ENCODE data around the gene NAV2.

NAV2 gene

GRCh38 chr11:19683862-19684491 is 28.7 kb upstream of the NAV2 start:
- DNase-seq (ENCODE audit: low read depth) = no peak

GRCh38 chr11:19686234-19686633 is 26.4 kb upstream of the NAV2 start:
- DNase-seq (ENCODE audit: low read depth) = no peak

- DNase-seq (ENCODE audit: low read depth) = no peak
Observed at GRCh38 chr11:19687392-19687791, 25.2 kb upstream of the NAV2 start.

DNA sequence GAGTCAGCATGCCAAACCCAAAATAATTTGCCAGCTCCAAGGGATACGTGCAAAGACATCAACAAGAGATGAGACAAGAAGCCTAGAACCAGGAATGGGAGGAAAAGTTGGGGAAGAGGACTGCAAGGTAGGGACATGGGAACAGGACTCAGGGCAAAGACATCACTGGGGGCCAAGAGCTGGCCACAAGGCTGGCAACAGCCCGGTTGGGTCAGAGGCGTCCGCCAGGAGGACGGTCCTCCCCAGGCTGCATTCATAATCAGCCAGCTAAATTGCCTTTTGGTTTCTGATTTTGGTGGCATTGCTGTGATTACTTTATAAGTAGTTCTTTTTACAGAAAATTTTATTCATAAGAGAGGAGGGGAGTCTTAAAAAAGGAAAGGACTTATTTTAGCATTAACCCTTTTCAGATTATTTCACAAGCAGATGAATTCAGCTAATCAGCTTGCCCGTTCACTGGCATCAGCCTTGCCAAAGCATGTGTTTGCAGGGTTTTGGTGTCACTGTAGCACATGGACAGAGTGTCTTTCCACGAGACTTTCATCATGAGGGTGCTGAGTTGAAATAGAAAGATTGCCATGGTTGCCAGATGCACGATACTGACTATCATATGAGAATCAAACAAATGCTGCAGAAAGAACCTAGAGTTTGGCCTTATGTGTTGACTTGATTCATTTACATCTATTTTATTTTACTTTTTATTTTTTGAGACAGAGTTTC is 23.2 kb upstream of the NAV2 start:
- DNase-seq (ENCODE audit: low read depth) = no peak

DNA sequence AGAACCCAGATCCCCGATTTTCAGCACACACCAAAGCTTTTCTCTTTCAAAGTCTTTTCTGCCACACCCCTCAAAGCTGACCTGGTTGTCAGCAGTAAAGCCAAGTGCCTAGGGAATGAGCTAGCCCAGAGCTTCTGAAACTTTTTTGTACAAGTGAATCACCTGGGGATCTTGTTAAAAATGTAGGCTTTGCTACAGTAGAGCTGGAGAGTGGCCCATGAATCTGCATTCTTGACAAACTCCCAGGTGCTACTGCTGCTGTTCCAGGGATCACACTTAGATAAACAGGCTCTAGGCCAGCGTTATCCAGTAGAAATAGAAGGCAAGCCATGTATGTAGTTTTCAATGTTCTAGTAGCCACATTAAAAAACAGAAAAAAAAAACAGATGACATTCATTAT is 21.8 kb upstream of the NAV2 start:
- no peak for DNase-seq (ENCODE audit: low read depth)

DNA sequence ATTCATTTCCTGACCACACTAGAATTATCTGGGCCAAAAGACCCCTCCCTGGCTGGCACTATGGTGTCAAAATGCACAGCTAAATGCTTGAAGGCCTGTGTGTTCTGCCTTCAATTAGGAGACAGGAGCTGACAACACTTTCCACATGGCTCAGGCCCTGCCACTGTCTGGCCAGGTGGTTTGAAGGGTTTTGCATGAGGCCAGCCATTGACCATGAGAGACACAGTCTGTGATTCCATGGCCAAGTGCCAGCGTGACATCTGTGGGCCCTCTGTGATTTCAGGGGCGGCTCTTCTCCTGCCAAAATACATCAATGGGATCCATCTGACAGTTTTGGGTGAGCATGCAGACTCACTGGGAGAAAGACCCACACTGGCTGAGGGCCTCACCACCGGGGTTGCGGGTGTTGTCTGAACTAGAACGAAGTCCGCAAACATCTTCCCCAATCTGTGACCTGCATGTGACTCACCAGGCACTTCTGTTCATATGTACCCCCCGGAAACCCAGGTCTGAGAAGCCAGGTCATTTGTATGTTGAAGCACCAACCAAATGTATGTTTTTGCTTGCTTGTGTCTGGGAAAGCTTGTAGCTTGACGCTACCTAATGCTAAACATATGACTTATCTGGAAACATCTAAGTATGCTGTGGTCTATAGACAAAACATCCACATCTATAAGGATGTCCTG is 20.7 kb upstream of the NAV2 start:
- DNase-seq (ENCODE audit: low read depth) = no peak

- DNase-seq (ENCODE audit: low read depth) = no peak
Observed at GRCh38 chr11:19693146-19693545, 19.5 kb upstream of the NAV2 start.

DNA sequence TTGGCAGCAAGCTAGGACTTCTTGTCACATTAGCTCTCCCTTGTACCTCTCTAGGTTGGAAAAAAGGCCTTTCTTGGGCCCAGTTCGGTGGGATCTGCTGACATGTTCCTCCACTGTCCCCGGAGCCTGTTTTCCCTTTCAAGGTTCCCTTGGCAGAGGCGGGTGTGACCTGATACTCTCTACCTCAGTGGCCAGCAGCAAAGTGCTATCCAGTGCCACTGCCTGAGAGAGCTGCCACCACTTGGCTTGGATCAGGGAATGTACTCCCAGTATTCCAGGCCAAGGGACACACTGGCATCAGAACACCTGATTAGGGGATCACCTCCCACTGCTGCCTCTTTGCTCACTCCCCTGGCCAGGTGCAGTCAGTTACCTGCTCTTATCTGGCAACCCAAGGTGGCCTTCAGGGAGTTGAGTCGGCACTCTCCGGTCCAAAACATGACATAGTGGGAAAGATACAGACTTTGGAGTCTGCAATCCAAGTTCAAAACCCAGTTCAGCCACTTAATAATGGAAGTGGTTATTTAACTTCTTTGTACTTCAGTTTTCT is 17.8 kb upstream of the NAV2 start:
- no peak for DNase-seq (ENCODE audit: low read depth)

DNA sequence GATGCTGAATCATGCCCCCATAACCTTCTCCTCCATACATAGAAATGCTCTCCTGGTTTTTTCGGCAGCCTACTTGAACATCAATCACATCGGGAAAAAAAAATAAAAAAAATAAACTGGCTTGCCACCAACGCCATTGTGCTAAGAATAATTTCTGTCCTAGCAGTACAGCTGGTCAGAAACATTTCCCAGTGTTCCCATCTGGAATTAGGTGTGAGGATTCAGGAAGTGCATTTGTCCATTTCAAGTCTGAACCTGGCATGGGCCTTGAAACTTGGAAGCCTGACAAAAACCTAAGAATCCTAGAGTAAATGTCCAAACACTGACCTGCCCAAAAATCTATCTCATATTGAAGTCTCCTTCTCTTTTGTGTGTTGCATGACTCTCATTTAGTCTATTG is 16.6 kb upstream of the NAV2 start:
- no peak for DNase-seq (ENCODE audit: low read depth)

DNA sequence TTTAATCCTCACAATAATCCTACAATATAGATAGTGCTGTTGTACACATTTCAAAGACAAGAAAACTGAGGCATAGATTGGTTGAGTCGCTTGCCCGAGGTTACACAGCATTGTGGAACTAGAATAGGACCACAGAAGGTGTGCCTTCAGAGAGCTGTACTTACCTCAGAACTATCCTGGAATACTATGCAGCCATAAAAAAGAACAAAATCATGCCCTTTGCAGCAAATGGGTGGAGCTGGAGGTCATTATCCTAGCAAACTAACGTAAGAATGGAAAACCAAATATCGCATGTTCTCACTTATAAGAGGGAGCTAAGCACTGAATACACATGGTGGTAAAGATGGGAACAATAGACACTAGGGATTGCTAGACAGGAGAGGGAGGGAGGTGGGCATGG is 15.7 kb upstream of the NAV2 start:
- no peak for DNase-seq (ENCODE audit: low read depth)

DNA sequence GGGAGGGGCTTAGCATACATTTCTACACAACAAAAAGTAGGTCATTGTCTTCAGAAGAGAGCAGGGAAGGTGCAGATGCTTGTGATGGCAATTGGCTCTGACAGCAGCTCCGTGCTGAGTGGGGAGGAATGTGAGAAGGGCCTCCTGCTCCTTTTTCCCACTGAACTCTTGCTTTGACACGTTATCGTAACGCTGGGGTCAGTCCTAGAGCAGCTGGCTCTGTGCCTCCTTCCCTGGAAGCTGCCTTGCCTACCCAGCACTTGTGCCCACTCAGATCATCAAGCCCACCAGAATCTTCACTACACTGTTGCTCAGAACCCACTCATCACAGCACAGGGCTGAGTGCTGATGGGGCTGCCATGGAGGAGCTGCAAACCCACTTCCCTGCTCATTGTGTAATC is 14.9 kb upstream of the NAV2 start:
- no peak for DNase-seq (ENCODE audit: low read depth)

DNA sequence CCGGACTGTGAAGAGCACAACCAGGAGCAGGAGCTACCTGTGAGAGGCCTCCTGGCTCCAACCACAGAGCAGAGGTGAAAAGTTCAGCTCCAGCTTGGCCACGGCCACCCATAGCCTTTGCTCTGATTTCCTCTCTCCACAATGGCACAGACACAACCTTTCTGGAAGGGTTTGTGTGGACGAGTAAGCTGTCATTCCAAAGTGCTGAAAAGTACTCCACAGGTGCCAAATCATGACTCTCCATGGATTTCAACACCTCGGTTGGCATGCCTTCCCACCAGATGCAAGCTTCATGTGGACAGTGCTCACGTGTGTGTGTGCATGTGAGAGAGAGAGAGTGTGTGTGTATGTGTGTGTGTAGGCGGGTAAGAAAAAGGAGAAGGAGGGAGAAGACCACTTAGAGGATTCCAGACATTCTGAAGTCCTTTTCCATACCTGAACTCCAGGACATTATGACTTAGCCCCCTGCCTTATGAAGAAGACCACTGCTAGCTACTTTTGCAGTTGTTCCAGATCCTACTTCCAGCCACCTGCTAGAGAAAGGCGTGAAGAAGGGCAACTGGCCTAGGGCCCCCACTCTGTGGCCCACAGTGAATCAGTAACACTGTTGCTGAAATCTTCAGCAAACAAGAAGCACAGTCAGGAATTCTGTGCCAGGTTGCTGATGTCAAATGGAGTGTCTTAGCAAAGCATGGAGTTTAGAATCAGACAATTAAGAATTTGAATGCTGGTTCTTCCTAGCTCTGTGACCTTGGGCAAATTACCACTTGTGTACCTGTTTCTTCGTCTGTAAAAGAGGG is 13.9 kb upstream of the NAV2 start:
- no peak for DNase-seq (ENCODE audit: low read depth)

DNA sequence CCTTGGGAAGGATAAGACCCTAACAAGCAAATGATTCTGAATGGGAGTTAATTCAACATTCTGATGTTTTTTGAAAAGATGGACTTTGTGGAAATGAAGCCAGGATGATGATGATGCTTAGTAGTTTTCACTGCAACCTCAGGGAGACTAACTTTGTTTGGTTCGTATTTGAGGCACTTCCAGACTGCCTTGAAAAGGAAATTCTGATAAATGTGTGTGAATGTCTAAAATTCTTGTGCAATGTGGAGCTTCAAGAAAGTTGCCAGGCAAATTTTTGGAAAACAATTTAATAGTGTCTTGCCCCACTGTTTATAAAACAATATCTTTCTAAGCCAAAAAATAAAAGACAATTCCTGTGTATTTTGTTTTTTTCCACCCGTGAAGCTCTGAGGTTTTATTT is 11.2 kb upstream of the NAV2 start:
- DNase-seq (ENCODE audit: low read depth) = no peak

GRCh38 chr11:19702620-19703019 is 10.0 kb upstream of the NAV2 start:
- DNase-seq (ENCODE audit: low read depth) = no peak

DNA sequence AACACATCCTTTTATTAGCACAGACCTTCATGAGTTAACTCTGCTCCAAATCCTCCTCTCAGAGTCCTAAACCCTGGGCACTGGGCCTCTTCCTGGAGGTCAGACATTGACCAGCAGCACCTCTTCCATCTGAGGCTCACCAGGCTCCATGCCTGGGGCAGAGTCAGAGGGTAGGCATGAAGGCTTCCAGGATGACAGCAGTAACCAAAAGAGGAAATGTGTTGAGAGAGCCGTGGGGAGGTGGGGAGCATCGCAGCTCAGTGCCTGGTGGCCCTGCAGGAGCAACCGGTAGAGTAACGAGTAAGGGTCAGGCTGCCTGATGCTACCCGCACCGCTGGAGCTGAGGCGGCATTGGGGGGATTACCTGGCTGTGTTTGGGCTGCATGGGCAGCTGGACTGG is 9.4 kb upstream of the NAV2 start:
- DNase-seq (ENCODE audit: low read depth) = no peak

GRCh38 chr11:19704213-19704612 is 8.4 kb upstream of the NAV2 start:
- DNase-seq (ENCODE audit: low read depth) = no peak

DNA sequence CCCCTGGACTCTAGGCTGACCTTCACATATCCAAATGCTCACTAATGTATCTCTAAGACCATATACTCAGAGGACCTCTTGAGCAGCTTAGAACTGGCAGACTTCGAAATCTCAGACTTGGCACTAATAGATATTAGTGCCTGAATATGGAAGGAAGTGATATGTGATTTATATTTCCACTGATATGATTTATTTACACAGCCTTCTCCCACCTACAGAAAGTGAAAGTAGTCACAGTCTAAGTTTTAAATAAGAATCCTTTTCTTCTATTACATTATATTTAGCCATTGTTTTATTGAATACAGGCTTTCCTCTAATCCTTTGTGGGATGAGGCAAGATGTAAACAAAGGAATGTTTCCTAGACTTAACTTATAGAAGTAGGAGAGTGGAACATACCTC is 6.7 kb upstream of the NAV2 start:
- DNase-seq (ENCODE audit: low read depth) = no peak

- DNase-seq (ENCODE audit: low read depth) = no peak
Observed at GRCh38 chr11:19711911-19712280, 741 bp upstream of the NAV2 start.

DNA sequence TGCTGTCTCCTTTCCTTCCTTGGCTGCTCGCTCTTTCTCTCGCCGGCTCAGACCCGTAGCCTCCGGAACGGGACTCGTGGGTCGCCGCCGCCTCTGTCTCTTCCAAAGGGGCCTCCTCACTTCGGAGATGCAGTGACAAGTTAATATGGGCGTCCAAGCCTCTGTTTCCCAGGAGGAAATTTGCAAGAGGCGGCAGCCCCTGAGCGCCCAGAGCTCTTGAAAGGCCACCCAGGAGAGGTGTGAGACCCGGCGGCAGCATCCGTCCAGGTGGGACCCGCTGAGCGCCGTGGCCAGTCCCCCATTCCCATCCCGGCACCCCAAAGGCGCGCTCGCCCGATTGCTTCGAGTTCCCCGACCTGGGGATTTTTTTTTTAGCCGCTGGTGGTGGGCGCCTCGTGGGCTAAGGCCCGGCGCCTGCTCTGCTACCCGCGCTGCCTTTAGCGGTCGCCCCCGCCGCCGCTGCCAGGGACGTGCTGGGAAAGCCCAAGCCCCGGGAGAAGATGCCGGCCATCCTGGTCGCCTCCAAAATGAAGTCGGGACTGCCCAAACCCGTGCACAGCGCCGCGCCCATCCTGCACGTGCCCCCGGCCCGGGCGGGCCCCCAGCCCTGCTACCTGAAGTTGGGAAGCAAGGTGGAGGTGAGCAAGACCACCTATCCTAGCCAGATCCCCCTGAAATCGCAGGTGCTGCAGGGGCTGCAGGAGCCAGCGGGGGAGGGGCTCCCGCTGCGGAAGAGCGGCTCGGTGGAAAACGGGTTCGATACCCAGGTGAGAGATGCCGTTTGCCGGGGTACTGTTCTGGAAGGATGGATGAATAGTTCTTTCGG is 772 bp downstream of the NAV2 start:
- DNase-seq (ENCODE audit: low read depth) = no peak

DNA sequence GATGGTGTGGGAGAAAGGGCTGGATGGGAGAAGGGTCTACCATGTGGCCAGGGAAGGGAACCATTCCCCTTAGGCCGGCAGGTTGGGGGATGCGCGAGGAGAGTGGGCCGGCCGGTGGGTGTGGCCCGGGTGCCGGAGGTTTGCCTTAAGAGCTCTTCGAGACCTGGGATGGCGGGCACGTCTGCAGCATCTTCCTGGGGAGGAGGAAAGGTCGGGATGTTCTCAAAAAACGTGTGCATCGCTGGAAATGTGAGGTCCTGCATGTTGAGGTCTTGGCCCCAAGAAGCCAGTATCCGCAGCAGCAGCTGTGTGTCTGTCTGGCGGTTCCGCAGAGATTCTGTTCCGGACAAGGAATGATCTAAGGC is 1.4 kb downstream of the NAV2 start:
- no peak for DNase-seq (ENCODE audit: low read depth)

Measured in HS-5 (cell line).